K562 (cell line): ENCODE measurements around the gene PRPSAP1. TPM values are rescaled to one million over a fixed set of nuclear protein-coding genes. Genes with fewer than 3 reads are reported as not detected.

Experiments
- ATAC-seq: fragments of 200-7000 bp; cut with Tn5 transposase; 3 replicates; pipeline ENCODE4 v1.9.1; 2020; ENCODE audit warnings: moderate library complexity
- BruUV-seq: library from RNA; stranded (reverse); fragments of 400-500 nt; replicated peaks from 2 replicates; lab custom pipeline; 2021; lab: Mats Ljungman, UMichigan
- CTCF ChIA-PET: fragments of 300-600 bp; formaldehyde crosslinking; extraction: SDS; loops from one replicate; lab custom pipeline; 2021; ENCODE audit warnings: low intra/inter-chr PET ratio; lab: Yijun Ruan, JAX
- POLR2A ChIA-PET: fragments of 300-600, 350-650 bp; sonication (Branson Sonifier 250); formaldehyde crosslinking; extraction: SDS; loops from one replicate; lab custom pipeline; 2021; ENCODE audit warnings: antibody characterized with exemption, inconsistent platforms; lab: Yijun Ruan, JAX
- DNase-seq, 4 experiments: peaks; one replicate each; pipeline versions ENCODE4 v3.0.0 to v3.0.0-alpha.2; 2011 to 2018; ENCODE audit warnings: low spot score in 3 of 4, mixed read lengths in 3 of 4; ENCODE audit errors: extremely low read depth in 1 of 4
- FAIRE-seq: peaks from 2 replicates; lab custom pipeline; 2011; peaks lifted over from hg19 to GRCh38; lab: Jason Lieb, UNC
- H2AFZ ChIP-seq: 2 replicates; pipeline ENCODE4 v1.6.0; 2011; ENCODE audit warnings: low read depth, low read length, control low read depth, inconsistent platforms
- H3K27ac ChIP-seq: fragments of 200-600 bp; 3 replicates; pipeline ENCODE4 v1.8.0; 2011; ENCODE audit warnings: low read depth, mild to moderate bottlenecking, control low read depth, inconsistent platforms, low read length, moderate library complexity, mixed read lengths; ENCODE audit errors: extremely low read depth
- H3K27me3 ChIP-seq, 2 experiments: fragments of 300-600 bp in 1 of 2; 2 replicates in 1 of 2; 3 replicates in 1 of 2; pipeline versions ENCODE4 v1.6.0 to v1.8.0; 2011; ENCODE audit warnings: inconsistent platforms in 2 of 2, low read length in 2 of 2, mild to moderate bottlenecking in 1 of 2, mixed read lengths in 1 of 2, moderate library complexity in 1 of 2; ENCODE audit not compliant: control insufficient read depth in 2 of 2, insufficient read depth in 2 of 2
- H3K36me3 ChIP-seq: fragments of 300-600 bp; 3 replicates; pipeline ENCODE4 v1.8.0; 2011; ENCODE audit warnings: mild to moderate bottlenecking, low read length, inconsistent platforms; ENCODE audit not compliant: control insufficient read depth, insufficient read depth
- H3K4me1 ChIP-seq, 2 experiments: fragments of 200-600 bp in 1 of 2; replicated peaks in 1 of 2; 2 replicates in 1 of 2; 3 replicates in 1 of 2; pipeline versions ENCODE4 v1.5.1 to v1.8.0; 2011; ENCODE audit warnings: inconsistent platforms in 2 of 2, low read length in 2 of 2, mild to moderate bottlenecking in 1 of 2, mixed read lengths in 1 of 2, moderate library complexity in 1 of 2; ENCODE audit not compliant: control insufficient read depth in 2 of 2, insufficient read depth in 2 of 2
- H3K4me2 ChIP-seq: 2 replicates; pipeline ENCODE4 v1.6.1; 2011; ENCODE audit warnings: low read length, control low read depth, inconsistent platforms, mixed read lengths; ENCODE audit not compliant: insufficient read depth
- H3K4me3 ChIP-seq: fragments of 200-600 bp; sonication (generic), shearing (Covaris generic); 2 replicates; pipeline ENCODE4 v1.5.1; 2016; ENCODE audit warnings: control low read depth, inconsistent platforms
- H3K79me2 ChIP-seq: fragments of 200-600 bp; 3 replicates; pipeline ENCODE4 v1.8.0; 2011; ENCODE audit warnings: low read length, inconsistent platforms; ENCODE audit not compliant: control insufficient read depth, insufficient read depth
- H3K9ac ChIP-seq, 2 experiments: 2 replicates each; pipeline versions ENCODE4 v1.6.0 to v1.6.1; 2011; ENCODE audit warnings: low read depth in 2 of 2, low read length in 2 of 2, control low read depth in 1 of 2, inconsistent platforms in 1 of 2, mild to moderate bottlenecking in 1 of 2, mixed read lengths in 1 of 2; ENCODE audit not compliant: insufficient read depth in 1 of 2
- H3K9me1 ChIP-seq: one replicate; pipeline ENCODE4 v1.6.0; 2011; ENCODE audit warnings: inconsistent platforms, mild to moderate bottlenecking, low read length, moderate library complexity; ENCODE audit not compliant: control insufficient read depth, insufficient read depth
- H3K9me3 ChIP-seq: replicated peaks from 2 replicates; pipeline ENCODE4 v1.5.1; 2011; ENCODE audit warnings: low read depth, low read length, inconsistent platforms; ENCODE audit not compliant: control insufficient read depth, insufficient read depth
- H4K20me1 ChIP-seq: replicated peaks from 2 replicates; pipeline ENCODE4 v1.6.1; 2011; ENCODE audit warnings: low read length, inconsistent platforms, mixed read lengths; ENCODE audit not compliant: control insufficient read depth, insufficient read depth
- CCAR2 ChIP-seq: fragments of 200-400 bp; formaldehyde crosslinking; IDR thresholded peaks from 2 replicates; pipeline ENCODE4 v1.6.1; 2017; ENCODE audit warnings: mild to moderate bottlenecking, low read depth, low read length
- CHAMP1 ChIP-seq: fragments of 450-650 bp; IDR thresholded peaks from 2 replicates; pipeline ENCODE4 v1.6.1; 2016; ENCODE audit warnings: mild to moderate bottlenecking
- ETS2 ChIP-seq: IDR thresholded peaks from 2 replicates; pipeline ENCODE4 v1.6.1; 2016; ENCODE audit warnings: borderline replicate concordance, missing genetic modification characterization, mild to moderate bottlenecking, moderate library complexity, missing compliant biosample characterization; ENCODE audit not compliant: poor library complexity, severe bottlenecking
- HLTF ChIP-seq: fragments of 450-650 bp; IDR thresholded peaks from 2 replicates; pipeline ENCODE4 v1.6.1; 2016
- HNRNPK ChIP-seq: fragments of 200-400 bp; formaldehyde crosslinking; IDR thresholded peaks from one replicate; pipeline ENCODE4 v1.6.1; 2018; ENCODE audit warnings: mild to moderate bottlenecking, low read depth, low read length; ENCODE audit not compliant: poor library complexity, severe bottlenecking
- MCM7 ChIP-seq, 2 experiments: fragments of 450-650 bp; IDR thresholded peaks; 2 replicates each; pipeline ENCODE4 v1.6.1; 2016 to 2018
- NCOA4 ChIP-seq: fragments of 450-650 bp; IDR thresholded peaks from 2 replicates; pipeline ENCODE4 v1.6.1; 2018; ENCODE audit warnings: mild to moderate bottlenecking; ENCODE audit not compliant: partially characterized antibody
- NFYB ChIP-seq: IDR thresholded peaks from 2 replicates; pipeline ENCODE4 v1.6.1; 2011; ENCODE audit warnings: mild to moderate bottlenecking, moderate library complexity; ENCODE audit not compliant: insufficient read length; ENCODE audit errors: extremely low read depth
- NUFIP1 ChIP-seq: fragments of 450-650 bp; IDR thresholded peaks from 2 replicates; pipeline ENCODE4 v1.6.1; 2018; ENCODE audit not compliant: partially characterized antibody
- SMAD2 ChIP-seq: fragments of 150-350 bp; IDR thresholded peaks from 2 replicates; pipeline ENCODE4 v1.6.1; 2014; ENCODE audit warnings: low read depth, mild to moderate bottlenecking, low read length
- ZNF668 ChIP-seq: fragments of 250-450 bp; sonication (Bioruptor Pico); IDR thresholded peaks from 2 replicates; pipeline ENCODE4 v1.8.0; 2022; ENCODE audit warnings: mild to moderate bottlenecking, inconsistent platforms
- WGBS: fragments of 100-300 bp; shearing (Covaris generic); methylation state at CpG from one replicate; pipeline ENCODE4 v1.1.6; 2016; ENCODE audit warnings: low coverage, mixed read lengths; ENCODE audit not compliant: insufficient coverage; ENCODE audit errors: missing lambda C conversion rate; 5-methylcytosine and 5-hydroxymethylcytosine counted together
- in situ Hi-C: fragments of 300-500 bp; cut with MboI; formaldehyde crosslinking; loops from 4 replicates; pipeline ENCODE4 v1.15.0; 2018; ENCODE audit warnings: inconsistent platforms, mixed read lengths
- intact Hi-C: fragments of 100-400 bp; cut with micrococcal nuclease; formaldehyde crosslinking; loops from 2 replicates; pipeline ENCODE4 v1.14.2; 2022
- polyA plus RNA-seq, 8 experiments: library from polyadenylated mRNA; depleted of rRNA in 4 of 8; stranded (reverse) in 5 of 8; unstranded in 3 of 8; fragments of >200 nt; fragmentation: Nextera tagmentation in 2 of 8; fragmentation: Illumina TruSeq in 1 of 8; extraction: Ambion mirVana in 2 of 8; extraction: Trizol in 1 of 8; gene quantifications; 2 replicates each; pipeline versions ENCODE4 v1.2.1 to v1.2.3, GENCODE V29; 2011 to 2014; ENCODE audit warnings: inconsistent platforms in 1 of 8, missing spikeins in 1 of 8
- total RNA-seq, 7 experiments: library from RNA; depleted of rRNA in 6 of 7; stranded (reverse); fragments of >200 nt in 6 of 7; fragmentation: Illumina TruSeq in 2 of 7; extraction: Trizol in 2 of 7; gene quantifications; 2 replicates each; pipeline versions ENCODE4 v1.2.1 to v1.2.3, GENCODE V29; 2011 to 2021; ENCODE audit warnings: low replicate concordance in 1 of 7
- TF ChIP-seq, protein P1 (sequence below): IDR thresholded peaks from 2 replicates; pipeline ENCODE4 v1.6.1; 2014; ENCODE audit warnings: antibody characterized with exemption
- TF ChIP-seq, protein P2 (sequence below): fragments of 450-650 bp; IDR thresholded peaks from 2 replicates; pipeline ENCODE4 v1.6.1; 2016

The PRPSAP1 gene
- total and polyA plus RNA-seq, 9 of the 15 experiments (the other 6 are each of a cell fraction or from before 2014, with no cell fraction given) = 21.9 to 77.1 (median 40.8) TPM

DNA sequence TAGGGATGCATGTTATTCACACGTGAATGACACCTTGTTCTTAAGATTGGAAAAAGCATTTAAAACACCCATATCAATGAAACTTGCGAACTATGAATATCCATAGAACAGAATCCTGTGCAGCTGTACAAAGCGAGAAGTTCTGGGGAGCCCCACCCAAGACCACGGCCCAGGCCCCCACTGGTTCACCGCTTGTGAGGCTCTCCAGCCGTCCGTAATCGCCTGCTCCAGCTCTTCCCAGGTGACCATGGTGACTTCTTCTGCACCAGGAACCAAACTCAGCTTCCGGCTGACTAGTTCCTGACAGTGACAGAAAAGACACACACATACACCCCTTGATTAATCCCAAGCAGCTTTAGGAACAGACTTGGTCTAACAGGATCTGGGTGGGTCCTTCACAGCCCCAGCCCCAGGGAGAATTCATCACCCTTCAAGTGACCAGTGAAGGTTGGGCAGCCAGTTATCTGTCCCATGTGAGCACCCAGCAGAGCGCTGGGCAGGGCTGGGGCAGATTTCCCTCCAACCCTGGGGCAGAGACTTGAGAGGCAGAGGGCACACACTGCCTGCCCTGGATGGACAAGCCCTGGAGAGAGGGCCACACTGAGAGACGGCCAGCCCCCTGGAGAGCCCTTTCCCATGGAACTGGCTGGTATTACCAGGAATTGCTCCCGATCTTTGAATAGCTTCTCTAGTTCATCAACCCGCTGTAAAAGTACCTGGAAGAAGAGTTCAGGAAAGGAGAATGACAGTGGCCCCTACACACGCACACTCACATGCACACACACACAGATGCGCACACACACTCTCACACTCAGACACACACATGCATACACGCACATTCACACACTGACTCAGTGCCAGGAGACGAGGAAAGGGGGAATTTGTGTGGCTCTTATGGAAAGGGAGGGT is 49.2 kb downstream of the PRPSAP1 start (continued):
- no peak for TF ChIP-seq NFYB

GRCh38 chr17:76297436-76297835 is 56.3 kb downstream of the PRPSAP1 start:
- Histone ChIP-seq H3K27me3 (no peaks in the 10 kb centered on the region), H2AFZ (no peak overlapping the region), H3K4me1 (no peaks in the 10 kb centered on the region; a peak in 1 of 5 replicates), H3K36me3 (0 out of 3 replicates have a peak, but pooled peaks cover 3% of the 10 kb centered on the region), H3K9me3 (no peaks in the 10 kb centered on the region), H3K9ac (no peak overlapping the region), H3K9me1 (no peaks in the 10 kb centered on the region), H3K4me2 (no peak overlapping the region), H3K79me2 (no peaks in the 10 kb centered on the region), H4K20me1 (no peaks in the 10 kb centered on the region), H3K27ac (no peak overlapping the region), H3K4me3 (no peak overlapping the region)
- POLR2A ChIA-PET = no interaction called here
- in situ Hi-C loops = no loop called here
- 85% methylated on average over 3 of the region's 3 CpGs for WGBS
- DNase-seq (no peak), FAIRE-seq (no peak), ATAC-seq (no peak)
- CTCF ChIA-PET = interaction anchor here (0.6 to 0.7 kb wide), 2 partner anchors 391 to 1506 kb away, joined by 3 to 5 read pairs; no protein-coding TSS in a partner anchor
- intact Hi-C loops = loop anchor here (5.0 kb wide), 2 partner anchors 175 to 285 kb away; no protein-coding TSS in a partner anchor
- no TSS peak for BruUV-seq
- TF ChIP-seq HLTF = no peak
- no peak for TF ChIP-seq NCOA4
- no peak for TF ChIP-seq HNRNPK
- TF ChIP-seq, protein P1, sequence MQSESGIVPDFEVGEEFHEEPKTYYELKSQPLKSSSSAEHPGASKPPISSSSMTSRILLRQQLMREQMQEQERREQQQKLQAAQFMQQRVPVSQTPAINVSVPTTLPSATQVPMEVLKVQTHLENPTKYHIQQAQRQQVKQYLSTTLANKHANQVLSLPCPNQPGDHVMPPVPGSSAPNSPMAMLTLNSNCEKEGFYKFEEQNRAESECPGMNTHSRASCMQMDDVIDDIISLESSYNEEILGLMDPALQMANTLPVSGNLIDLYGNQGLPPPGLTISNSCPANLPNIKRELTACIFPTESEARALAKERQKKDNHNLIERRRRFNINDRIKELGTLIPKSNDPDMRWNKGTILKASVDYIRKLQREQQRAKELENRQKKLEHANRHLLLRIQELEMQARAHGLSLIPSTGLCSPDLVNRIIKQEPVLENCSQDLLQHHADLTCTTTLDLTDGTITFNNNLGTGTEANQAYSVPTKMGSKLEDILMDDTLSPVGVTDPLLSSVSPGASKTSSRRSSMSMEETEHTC = no peak
- TF ChIP-seq ETS2 = no peak
- TF ChIP-seq, protein P2, sequence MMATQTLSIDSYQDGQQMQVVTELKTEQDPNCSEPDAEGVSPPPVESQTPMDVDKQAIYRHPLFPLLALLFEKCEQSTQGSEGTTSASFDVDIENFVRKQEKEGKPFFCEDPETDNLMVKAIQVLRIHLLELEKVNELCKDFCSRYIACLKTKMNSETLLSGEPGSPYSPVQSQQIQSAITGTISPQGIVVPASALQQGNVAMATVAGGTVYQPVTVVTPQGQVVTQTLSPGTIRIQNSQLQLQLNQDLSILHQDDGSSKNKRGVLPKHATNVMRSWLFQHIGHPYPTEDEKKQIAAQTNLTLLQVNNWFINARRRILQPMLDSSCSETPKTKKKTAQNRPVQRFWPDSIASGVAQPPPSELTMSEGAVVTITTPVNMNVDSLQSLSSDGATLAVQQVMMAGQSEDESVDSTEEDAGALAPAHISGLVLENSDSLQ = no peak
- no peak for TF ChIP-seq NUFIP1
- TF ChIP-seq CCAR2 = no peak
- no peak for TF ChIP-seq MCM7 (IDR thresholded peaks at IDR 0.05)
- no peak for TF ChIP-seq ZNF668 (CRISPR knock-in tag)
- no peak for TF ChIP-seq CHAMP1
- TF ChIP-seq SMAD2 = no peak
